Caco-2 (cell line): Measurements from ENCODE around the gene ANKRD44. TPM values are rescaled to one million over a fixed set of nuclear protein-coding genes. Genes with fewer than 3 reads are reported as not detected.

Experiments
- BruUV-seq: library from RNA; stranded (reverse); fragments of 400-500 nt; replicated peaks from 2 replicates; lab custom pipeline; 2021; lab: Mats Ljungman, UMichigan
- CTCF ChIA-PET: fragments of 300-600 bp; sonication (Branson Sonifier 250); formaldehyde crosslinking; loops from one replicate; lab custom pipeline; 2022; ENCODE audit warnings: antibody characterized with exemption; lab: Charles Lee
- POLR2A ChIA-PET: fragments of 300-600 bp; sonication (Branson Sonifier 250); formaldehyde crosslinking; loops from one replicate; lab custom pipeline; 2022; ENCODE audit warnings: antibody characterized with exemption; lab: Charles Lee
- DNase-seq, 2 experiments: peaks; one replicate each; pipeline versions ENCODE4 v3.0.0 to v3.0.0-alpha.2; 2020 to 2022
- H3K27me3 ChIP-seq: replicated peaks from 2 replicates; pipeline ENCODE4 v1.6.0; 2011; ENCODE audit warnings: low read length; ENCODE audit not compliant: control insufficient read depth, insufficient read depth
- H3K36me3 ChIP-seq: 2 replicates; pipeline ENCODE4 v1.5.1; 2011; ENCODE audit warnings: low read length; ENCODE audit not compliant: control insufficient read depth, insufficient read depth
- H3K4me1 ChIP-seq: fragments of 250-450 bp; sonication (Bioruptor Pico); 2 replicates; pipeline ENCODE4 v1.5.1; 2020; ENCODE audit warnings: mild to moderate bottlenecking
- H3K4me3 ChIP-seq: 2 replicates; pipeline ENCODE4 v1.5.1; 2011; ENCODE audit warnings: low read depth, mild to moderate bottlenecking, control low read depth, low read length
- H3K9me3 ChIP-seq: fragments of 250-450 bp; sonication (Bioruptor Pico); 2 replicates; pipeline ENCODE4 v1.5.1; 2020; ENCODE audit warnings: mild to moderate bottlenecking, moderate library complexity
- H3K27ac Mint-ChIP-seq: one replicate; pipeline ENCODE4 v1.8.0; 2022; ENCODE audit warnings: mixed read lengths; ENCODE audit not compliant: unreplicated experiment
- H3K27me3 Mint-ChIP-seq: one replicate; pipeline ENCODE4 v1.8.0; 2022; ENCODE audit warnings: mixed read lengths; ENCODE audit not compliant: insufficient read depth, unreplicated experiment
- H3K36me3 Mint-ChIP-seq: one replicate; pipeline ENCODE4 v1.8.0; 2022; ENCODE audit warnings: mild to moderate bottlenecking, mixed read lengths; ENCODE audit not compliant: insufficient read depth, unreplicated experiment
- H3K4me1 Mint-ChIP-seq: one replicate; pipeline ENCODE4 v1.8.0; 2022; ENCODE audit warnings: low read depth, mixed read lengths; ENCODE audit not compliant: unreplicated experiment
- H3K4me3 Mint-ChIP-seq: one replicate; pipeline ENCODE4 v1.8.0; 2022; ENCODE audit warnings: mild to moderate bottlenecking, moderate library complexity, mixed read lengths; ENCODE audit not compliant: unreplicated experiment
- H3K9me3 Mint-ChIP-seq: one replicate; pipeline ENCODE4 v1.8.0; 2022; ENCODE audit warnings: mixed read lengths; ENCODE audit not compliant: unreplicated experiment
- intact Hi-C: fragments of 100-400 bp; cut with micrococcal nuclease; formaldehyde crosslinking; loops from one replicate; pipeline ENCODE4 v1.10.0; 2022; ENCODE audit not compliant: unreplicated experiment
- total RNA-seq: library from RNA; stranded (reverse); gene quantifications from 2 replicates; pipeline ENCODE4 v1.2.3, GENCODE V29; 2022
- TF ChIP-seq, protein P1 (sequence below), 2 experiments: fragments of 200-600 bp in 1 of 2; IDR thresholded peaks; 1 replicate in 1 of 2; 2 replicates in 1 of 2; pipeline versions ENCODE4 v1.5.1 to v1.8.0; 2011 to 2022; ENCODE audit warnings: antibody characterized with exemption in 1 of 2, control low read depth in 1 of 2, inconsistent platforms in 1 of 2, low read depth in 1 of 2, low read length in 1 of 2, mild to moderate bottlenecking in 1 of 2, moderate library complexity in 1 of 2; ENCODE audit not compliant: insufficient read depth in 1 of 2, severe bottlenecking in 1 of 2, unreplicated experiment in 1 of 2

The ANKRD44 gene
- total RNA-seq, 1 experiment from 2014 or later: 1.0 TPM

DNA sequence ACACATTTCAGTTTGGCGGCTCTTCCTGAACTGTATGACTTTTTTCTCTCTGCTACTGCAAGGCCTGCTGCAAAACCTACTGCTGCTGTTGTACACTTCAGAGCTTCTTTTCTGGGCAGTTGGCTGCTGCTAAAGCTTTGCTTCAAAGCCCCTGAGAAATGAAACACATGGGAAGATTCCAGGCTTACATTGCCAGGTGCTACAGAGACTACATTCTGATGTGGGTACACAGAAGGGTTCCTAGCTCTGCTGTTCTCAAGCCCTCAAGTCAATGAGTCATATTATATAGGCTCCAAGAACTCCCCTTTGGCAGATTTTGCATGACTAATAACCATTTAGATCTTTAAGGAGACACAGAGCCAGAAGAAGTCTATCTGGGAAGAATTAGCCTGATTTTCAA, 371.2 kb downstream of the ANKRD44 start:
- TF ChIP-seq, protein P1, sequence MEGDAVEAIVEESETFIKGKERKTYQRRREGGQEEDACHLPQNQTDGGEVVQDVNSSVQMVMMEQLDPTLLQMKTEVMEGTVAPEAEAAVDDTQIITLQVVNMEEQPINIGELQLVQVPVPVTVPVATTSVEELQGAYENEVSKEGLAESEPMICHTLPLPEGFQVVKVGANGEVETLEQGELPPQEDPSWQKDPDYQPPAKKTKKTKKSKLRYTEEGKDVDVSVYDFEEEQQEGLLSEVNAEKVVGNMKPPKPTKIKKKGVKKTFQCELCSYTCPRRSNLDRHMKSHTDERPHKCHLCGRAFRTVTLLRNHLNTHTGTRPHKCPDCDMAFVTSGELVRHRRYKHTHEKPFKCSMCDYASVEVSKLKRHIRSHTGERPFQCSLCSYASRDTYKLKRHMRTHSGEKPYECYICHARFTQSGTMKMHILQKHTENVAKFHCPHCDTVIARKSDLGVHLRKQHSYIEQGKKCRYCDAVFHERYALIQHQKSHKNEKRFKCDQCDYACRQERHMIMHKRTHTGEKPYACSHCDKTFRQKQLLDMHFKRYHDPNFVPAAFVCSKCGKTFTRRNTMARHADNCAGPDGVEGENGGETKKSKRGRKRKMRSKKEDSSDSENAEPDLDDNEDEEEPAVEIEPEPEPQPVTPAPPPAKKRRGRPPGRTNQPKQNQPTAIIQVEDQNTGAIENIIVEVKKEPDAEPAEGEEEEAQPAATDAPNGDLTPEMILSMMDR (IDR thresholded peaks at IDR 0.05; ENCODE audit: insufficient read depth in 1 of 2, low read depth in 1 of 2, low read length in 1 of 2, severe bottlenecking in 1 of 2, unreplicated experiment in 1 of 2): no peak
- Mint-ChIP-seq H3K9me3 (no peaks in the 10 kb centered on the region), H3K4me3 (no peak overlapping the region), H3K27ac (no peak overlapping the region), H3K36me3 (no peaks in the 10 kb centered on the region), H3K27me3 (peaks cover 6% of the 10 kb centered on the region), H3K4me1 (no peaks in the 10 kb centered on the region)
- H3K4me3 ChIP-seq: no peak overlapping the region
- H3K9me3 ChIP-seq: no peaks in the 10 kb centered on the region
- intact Hi-C loops: no loop called here
- no peaks in the 10 kb centered on the region for H3K36me3 ChIP-seq
- BruUV-seq: no TSS peak
- POLR2A ChIA-PET: no interaction called here
- H3K4me1 ChIP-seq: no peaks in the 10 kb centered on the region
- CTCF ChIA-PET: no interaction called here
- no peak for DNase-seq
- H3K27me3 ChIP-seq: no peaks in the 10 kb centered on the region

Other genes with a start within 250 kb of the ANKRD44 start
- 273 and 274 TPM in 2 replicates for gene SF3B1, start 124.2 kb upstream of the ANKRD44 start, total RNA-seq
- gene COQ10B, start 142.8 kb upstream of the ANKRD44 start, total RNA-seq: 22.5 and 25.0 TPM in 2 replicates
- gene HSPD1, start 189.1 kb upstream of the ANKRD44 start, total RNA-seq: 877 and 933 TPM in 2 replicates
- 340 and 373 TPM in 2 replicates for gene HSPE1, start 189.6 kb upstream of the ANKRD44 start, total RNA-seq
- gene MOB4, start 205.3 kb upstream of the ANKRD44 start, total RNA-seq: 27.2 and 31.1 TPM in 2 replicates